SK-N-SH treated with all-trans-retinoic acid at 6 μM for 48 hours (cell line): ENCODE data around the gene ASTN2.

Source experiments
- ARNTL ChIP-seq: fragments of 450-650 bp; formaldehyde crosslinking; IDR thresholded peaks from 2 replicates; pipeline ENCODE4 v1.5.0; 2020; ENCODE audit warnings: low read depth, mild to moderate bottlenecking, moderate library complexity, borderline replicate concordance
- CSDC2 ChIP-seq: fragments of 250-450 bp; sonication (Bioruptor Pico); IDR thresholded peaks from 2 replicates; pipeline ENCODE4 v1.5.0; 2020; ENCODE audit warnings: mild to moderate bottlenecking, moderate library complexity
- ESRRG ChIP-seq: fragments of 250-450 bp; sonication (Bioruptor Pico); IDR thresholded peaks from 2 replicates; pipeline ENCODE4 v1.6.1; 2021; ENCODE audit warnings: mild to moderate bottlenecking
- PPARA ChIP-seq: fragments of 250-450 bp; sonication (Bioruptor Pico); IDR thresholded peaks from 2 replicates; pipeline ENCODE4 v1.5.0; 2020; ENCODE audit warnings: mild to moderate bottlenecking, borderline replicate concordance
- RARB ChIP-seq: fragments of 250-450 bp; sonication (Bioruptor Pico); IDR thresholded peaks from 2 replicates; pipeline ENCODE4 v1.8.0; 2021; ENCODE audit warnings: mild to moderate bottlenecking, moderate library complexity
- SNAI2 ChIP-seq: fragments of 250-450 bp; sonication (Bioruptor Pico); IDR thresholded peaks from 2 replicates; pipeline ENCODE4 v1.5.0; 2020; ENCODE audit warnings: mild to moderate bottlenecking, moderate library complexity
- TOX ChIP-seq: fragments of 250-450 bp; sonication (Bioruptor Pico); IDR thresholded peaks from 2 replicates; pipeline ENCODE4 v1.8.0; 2021; ENCODE audit warnings: mild to moderate bottlenecking, moderate library complexity, borderline replicate concordance
- ZFP3 ChIP-seq: fragments of 250-450 bp; sonication (Bioruptor Pico); IDR thresholded peaks from 2 replicates; pipeline ENCODE4 v1.5.0; 2020; ENCODE audit warnings: mild to moderate bottlenecking, moderate library complexity
- ZFP30 ChIP-seq: fragments of 450-650 bp; formaldehyde crosslinking; IDR thresholded peaks from 2 replicates; pipeline ENCODE4 v1.5.0; 2022; ENCODE audit warnings: mild to moderate bottlenecking, moderate library complexity
- ZNF565 ChIP-seq: fragments of 450-650 bp; formaldehyde crosslinking; conservative IDR thresholded peaks from 2 replicates; pipeline ENCODE4 v1.5.0; 2020; ENCODE audit warnings: low read depth, mild to moderate bottlenecking, moderate library complexity
- ZNF70 ChIP-seq: fragments of 450-650 bp; formaldehyde crosslinking; IDR thresholded peaks from 2 replicates; pipeline ENCODE4 v1.5.0; 2020; ENCODE audit warnings: mild to moderate bottlenecking, moderate library complexity
- TF ChIP-seq, protein P1 (sequence below): fragments of 250-450 bp; sonication (Bioruptor Pico); IDR thresholded peaks from 2 replicates; pipeline ENCODE4 v1.8.0; 2020; ENCODE audit warnings: mild to moderate bottlenecking, moderate library complexity, borderline replicate concordance
- TF ChIP-seq, protein P2 (sequence below): fragments of 250-450 bp; sonication (Bioruptor Pico); IDR thresholded peaks from 2 replicates; pipeline ENCODE4 v1.8.0; 2021; ENCODE audit warnings: low read depth, mild to moderate bottlenecking, moderate library complexity, borderline replicate concordance

DNA sequence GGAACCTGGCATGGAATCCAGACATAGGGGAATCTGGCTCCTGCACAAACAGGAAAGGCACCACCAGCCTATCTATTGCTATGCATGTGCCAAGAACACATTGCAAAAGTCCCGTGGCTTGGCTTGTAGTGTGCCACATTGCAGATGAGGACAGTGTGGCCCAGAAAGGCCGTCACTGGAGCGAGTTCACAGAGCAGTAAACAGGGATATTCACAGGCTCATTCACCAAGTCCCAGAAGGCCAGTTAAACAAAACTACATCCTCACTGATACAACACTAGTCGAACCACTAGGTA is 767.4 kb downstream of the ASTN2 start:
- TF ChIP-seq PPARA (CRISPR knock-in tag): no peak
- TF ChIP-seq ZFP30 (CRISPR knock-in tag): no peak
- TF ChIP-seq TOX (CRISPR knock-in tag): no peak
- TF ChIP-seq ZNF565 (CRISPR knock-in tag): no peak
- no peak for TF ChIP-seq ESRRG (CRISPR knock-in tag)
- TF ChIP-seq ZNF70 (CRISPR knock-in tag): no peak
- TF ChIP-seq, protein P1, sequence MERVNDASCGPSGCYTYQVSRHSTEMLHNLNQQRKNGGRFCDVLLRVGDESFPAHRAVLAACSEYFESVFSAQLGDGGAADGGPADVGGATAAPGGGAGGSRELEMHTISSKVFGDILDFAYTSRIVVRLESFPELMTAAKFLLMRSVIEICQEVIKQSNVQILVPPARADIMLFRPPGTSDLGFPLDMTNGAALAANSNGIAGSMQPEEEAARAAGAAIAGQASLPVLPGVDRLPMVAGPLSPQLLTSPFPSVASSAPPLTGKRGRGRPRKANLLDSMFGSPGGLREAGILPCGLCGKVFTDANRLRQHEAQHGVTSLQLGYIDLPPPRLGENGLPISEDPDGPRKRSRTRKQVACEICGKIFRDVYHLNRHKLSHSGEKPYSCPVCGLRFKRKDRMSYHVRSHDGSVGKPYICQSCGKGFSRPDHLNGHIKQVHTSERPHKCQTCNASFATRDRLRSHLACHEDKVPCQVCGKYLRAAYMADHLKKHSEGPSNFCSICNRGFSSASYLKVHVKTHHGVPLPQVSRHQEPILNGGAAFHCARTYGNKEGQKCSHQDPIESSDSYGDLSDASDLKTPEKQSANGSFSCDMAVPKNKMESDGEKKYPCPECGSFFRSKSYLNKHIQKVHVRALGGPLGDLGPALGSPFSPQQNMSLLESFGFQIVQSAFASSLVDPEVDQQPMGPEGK (CRISPR knock-in tag): no peak
- TF ChIP-seq, protein P2, sequence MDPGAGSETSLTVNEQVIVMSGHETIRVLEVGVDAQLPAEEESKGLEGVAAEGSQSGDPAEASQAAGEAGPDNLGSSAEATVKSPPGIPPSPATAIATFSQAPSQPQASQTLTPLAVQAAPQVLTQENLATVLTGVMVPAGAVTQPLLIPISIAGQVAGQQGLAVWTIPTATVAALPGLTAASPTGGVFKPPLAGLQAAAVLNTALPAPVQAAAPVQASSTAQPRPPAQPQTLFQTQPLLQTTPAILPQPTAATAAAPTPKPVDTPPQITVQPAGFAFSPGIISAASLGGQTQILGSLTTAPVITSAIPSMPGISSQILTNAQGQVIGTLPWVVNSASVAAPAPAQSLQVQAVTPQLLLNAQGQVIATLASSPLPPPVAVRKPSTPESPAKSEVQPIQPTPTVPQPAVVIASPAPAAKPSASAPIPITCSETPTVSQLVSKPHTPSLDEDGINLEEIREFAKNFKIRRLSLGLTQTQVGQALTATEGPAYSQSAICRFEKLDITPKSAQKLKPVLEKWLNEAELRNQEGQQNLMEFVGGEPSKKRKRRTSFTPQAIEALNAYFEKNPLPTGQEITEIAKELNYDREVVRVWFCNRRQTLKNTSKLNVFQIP (CRISPR knock-in tag): no peak
- no peak for TF ChIP-seq ARNTL (CRISPR knock-in tag)
- no peak for TF ChIP-seq RARB (CRISPR knock-in tag)
- TF ChIP-seq SNAI2 (CRISPR knock-in tag): no peak
- TF ChIP-seq CSDC2: no peak
- no peak for TF ChIP-seq ZFP3 (CRISPR knock-in tag)
